GM21390 (cell line): ENCODE data around the gene PLAC9.
"Not testable (repeated sequence)": the region's sequence is repeated elsewhere in the genome, so short reads cannot be mapped to it uniquely, and the experiment has no call there.

ENCODE experiments used
- ATAC-seq: cut with Tn5 transposase; IDR thresholded peaks from one replicate; pipeline ENCODE4 v1.9.1; 2021; ENCODE audit not compliant: unreplicated experiment

The PLAC9 gene

DNA sequence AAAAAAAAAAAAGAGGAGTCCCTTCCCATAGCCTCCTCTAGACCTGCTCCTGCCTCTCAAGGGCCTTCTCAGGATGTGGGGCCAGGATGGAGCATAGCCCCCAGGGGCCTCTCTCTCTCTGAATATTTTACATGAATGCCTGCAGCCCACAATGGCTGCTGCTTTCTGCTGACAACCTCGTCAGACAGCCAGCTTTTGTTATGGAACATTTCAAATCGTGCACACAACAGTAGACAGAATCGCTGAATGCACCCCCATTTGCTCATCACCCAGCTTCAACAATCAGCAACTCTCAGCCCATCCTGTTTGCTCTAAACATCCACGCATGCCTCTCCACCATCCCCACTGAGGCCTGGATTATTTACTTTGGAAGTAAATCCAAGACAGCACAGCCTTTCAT, 5.4 kb downstream of the PLAC9 start:
- no peak for ATAC-seq

GRCh38 chr10:80139265-80139664, 6.7 kb downstream of the PLAC9 start:
- ATAC-seq = no peak

- ATAC-seq = no peak
Measured at GRCh38 chr10:80140251-80140650, 7.7 kb downstream of the PLAC9 start.

GRCh38 chr10:80141696-80142460, 9.3 kb downstream of the PLAC9 start:
- no peak for ATAC-seq

DNA sequence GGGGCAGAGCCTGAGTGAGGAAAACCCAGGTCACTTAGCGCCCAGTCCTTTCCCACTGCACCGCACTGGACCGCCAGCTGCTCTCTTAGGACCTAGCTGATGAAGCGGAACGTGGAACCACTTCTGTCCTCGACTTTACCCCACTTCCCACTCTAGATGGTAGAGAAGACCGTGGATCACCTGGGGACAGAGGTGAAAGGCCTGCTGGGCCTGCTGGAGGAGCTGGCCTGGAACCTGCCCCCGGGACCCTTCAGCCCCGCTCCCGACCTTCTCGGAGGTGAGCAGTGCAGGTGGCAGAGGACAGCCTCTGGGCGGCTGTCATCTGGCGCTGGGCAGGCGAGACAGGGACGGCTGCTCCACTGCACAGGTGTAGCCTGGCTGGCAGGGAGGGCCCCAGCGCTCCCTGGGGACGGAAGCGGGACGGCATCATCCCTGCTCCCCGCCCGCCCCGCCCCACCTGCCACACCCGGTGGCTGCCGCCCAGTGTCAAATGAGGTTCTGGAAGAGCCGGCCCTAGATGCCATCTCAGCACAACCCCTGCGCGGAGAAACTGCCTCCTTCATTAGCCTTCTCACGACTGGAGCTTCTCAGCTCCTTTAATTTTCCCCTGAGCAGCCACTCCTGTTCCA, 11.7 kb downstream of the PLAC9 start:
- ATAC-seq = peak; percentile 58

DNA sequence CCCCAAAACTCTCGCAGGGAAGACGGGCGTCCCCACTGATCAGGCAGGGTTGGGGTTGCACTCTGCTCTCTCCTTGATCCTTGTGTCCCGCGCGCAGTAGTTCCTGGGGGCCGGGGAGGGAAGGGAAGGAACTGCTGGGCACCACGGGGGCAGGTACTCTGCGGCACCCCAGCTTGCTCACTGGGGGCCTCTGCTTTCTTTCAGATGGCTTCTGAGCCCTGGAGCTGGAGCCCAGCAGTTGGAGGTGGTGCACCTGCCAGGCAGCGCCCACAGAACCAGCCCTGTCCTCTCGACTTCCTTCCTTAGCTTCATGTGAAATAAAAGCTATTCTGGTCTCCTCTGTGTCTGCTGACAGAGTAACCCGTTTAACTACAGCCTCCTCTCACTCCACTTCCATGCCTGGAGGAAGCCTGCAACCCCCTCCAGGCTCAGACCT, 12.2 kb downstream of the PLAC9 start:
- ATAC-seq = peak; percentile 34

GRCh38 chr10:80145406-80146308, 13.1 kb downstream of the PLAC9 start:
- not testable (repeated sequence) for ATAC-seq

DNA sequence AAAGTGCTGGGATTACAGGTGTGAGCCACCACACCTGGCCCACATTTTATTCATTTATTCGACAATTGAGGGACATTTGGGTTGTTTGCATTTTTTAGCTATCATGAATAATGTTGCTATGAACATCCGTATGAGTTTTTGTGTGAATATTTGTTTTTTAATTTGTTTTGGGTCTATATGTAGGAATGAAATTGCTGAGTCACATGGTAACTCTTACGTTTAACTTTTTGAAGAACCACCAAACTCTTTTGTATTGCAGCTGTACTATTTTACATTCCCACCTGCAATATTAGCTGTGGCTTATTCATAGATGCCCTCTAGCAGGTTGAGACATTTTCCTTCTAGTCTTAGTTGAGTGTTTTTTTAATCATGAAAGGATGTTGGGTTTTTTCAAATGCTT, 14.4 kb downstream of the PLAC9 start:
- no peak for ATAC-seq

DNA sequence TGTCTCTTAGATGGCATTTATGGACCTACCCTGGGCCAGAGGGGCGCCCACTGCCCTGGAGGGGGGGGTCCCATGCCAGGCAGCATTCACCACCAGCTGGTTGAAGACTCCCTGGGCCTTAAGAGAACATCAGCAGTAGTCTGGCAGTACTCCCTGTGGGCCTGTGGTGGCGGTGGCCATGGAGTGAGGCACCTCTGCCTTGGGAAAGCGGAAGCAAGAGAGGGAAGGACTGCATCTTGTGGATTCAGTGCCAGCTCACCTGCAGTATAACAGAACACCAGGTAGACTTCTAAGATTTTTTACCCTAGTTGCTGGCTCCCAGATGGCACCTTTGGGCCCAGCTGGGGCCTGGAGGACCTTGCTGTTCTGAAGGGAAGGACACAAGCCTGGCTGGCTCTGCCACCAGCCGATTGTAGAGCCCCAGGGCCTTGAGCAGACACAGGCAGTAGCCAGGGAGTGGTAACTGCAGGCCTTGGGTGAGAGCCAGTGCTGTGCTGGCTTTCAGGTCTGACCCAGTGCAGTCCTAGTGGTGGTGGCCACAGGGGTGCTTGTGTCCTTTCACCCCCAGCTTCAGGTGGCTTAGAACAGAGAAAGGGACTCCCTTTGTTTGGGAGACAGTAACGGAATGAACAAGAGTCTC, 15.8 kb downstream of the PLAC9 start:
- no peak for ATAC-seq

- ATAC-seq = no peak
Measured at GRCh38 chr10:80149123-80149522, 16.6 kb downstream of the PLAC9 start.

GRCh38 chr10:80150172-80150571, 17.6 kb downstream of the PLAC9 start:
- no peak for ATAC-seq

GRCh38 chr10:80152820-80153219, 20.3 kb downstream of the PLAC9 start:
- ATAC-seq = no peak

DNA sequence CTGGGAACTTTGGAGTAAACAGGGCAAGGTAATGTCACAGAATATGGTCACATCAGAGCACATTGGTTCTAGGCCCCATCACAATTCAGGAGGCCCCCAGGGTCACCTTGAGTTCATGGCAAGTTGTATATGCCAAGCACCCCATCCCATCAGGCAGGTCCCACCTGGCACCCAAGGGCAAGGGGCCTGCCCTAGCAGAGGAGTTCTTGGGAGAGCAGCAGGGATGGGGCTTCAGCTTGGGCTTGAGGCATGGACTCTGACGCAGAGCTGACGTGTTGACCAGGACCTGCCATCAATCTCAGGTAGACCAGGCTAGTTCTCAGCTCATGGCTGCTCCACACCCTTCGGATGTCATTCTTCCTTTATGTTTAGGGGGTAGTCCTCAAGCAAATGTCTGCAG, 20.9 kb downstream of the PLAC9 start:
- no peak for ATAC-seq

GRCh38 chr10:80154626-80154977, 22.1 kb downstream of the PLAC9 start:
- ATAC-seq = no peak

DNA sequence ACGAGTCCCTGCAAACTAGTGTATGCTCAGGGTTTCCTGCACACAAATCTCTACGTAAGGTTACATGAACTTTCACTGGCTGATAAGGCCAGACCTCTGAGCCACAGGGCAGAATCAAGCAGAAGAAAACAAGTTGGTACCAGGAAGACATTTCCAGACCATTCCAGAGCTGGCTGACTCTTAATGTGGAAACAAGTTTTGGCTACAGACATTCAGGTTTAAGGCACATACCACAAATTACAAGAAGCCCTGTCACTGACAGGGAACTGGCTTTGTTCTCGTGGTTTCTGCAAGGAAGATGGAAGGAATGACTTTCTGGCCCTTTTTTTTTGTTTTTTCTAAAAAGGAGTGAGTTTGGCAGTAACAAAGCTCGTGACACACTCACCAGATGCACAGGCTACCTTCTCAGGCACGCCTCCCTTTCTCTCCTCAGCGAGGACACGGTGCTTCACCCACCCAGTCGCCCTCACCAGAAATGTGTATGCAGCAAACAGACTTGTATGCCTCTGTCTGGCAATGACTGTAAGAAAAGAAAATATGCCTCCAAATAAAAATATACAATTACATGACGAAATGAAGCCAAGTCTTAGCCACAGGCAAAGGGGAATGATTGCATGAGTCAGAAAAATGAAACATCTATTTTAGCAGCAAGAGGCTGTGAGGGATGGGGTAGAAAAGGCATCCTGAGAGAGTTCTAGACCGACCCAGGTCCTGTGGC, 22.6 kb downstream of the PLAC9 start:
- no peak for ATAC-seq

GRCh38 chr10:80155696-80156215, 23.2 kb downstream of the PLAC9 start:
- no peak for ATAC-seq

GRCh38 chr10:80156216-80156615, 23.7 kb downstream of the PLAC9 start:
- ATAC-seq = no peak

GRCh38 chr10:80157561-80157960, 25.0 kb downstream of the PLAC9 start:
- ATAC-seq = no peak

- ATAC-seq = no peak
Measured at GRCh38 chr10:80158126-80158525, 25.6 kb downstream of the PLAC9 start.

DNA sequence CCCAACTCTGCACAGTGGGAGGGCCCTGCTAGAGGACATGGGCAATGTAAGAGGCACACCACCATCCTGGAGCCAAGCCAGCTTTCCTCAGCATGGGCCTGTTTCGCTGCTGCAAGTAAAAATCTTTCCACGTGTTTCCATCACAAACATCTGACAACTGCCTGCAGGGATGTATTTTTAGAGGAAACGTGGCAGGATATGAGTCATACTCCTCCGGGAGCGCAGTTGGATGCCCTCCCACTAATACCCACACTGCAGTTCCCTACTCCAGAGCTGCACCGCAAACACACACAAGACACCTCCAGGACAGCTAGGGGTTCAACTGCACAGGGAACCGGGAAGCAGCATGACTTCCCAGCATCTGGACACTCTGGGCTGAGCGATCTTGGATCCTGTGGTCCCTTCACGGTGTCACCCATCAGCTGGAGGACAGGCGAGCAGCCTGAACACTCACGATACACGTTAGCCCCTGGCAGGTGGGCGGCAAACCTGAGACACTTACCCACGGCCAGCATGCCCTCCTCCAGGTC, 26.1 kb downstream of the PLAC9 start:
- ATAC-seq = no peak
